Suprapubic skin (tissue), 4 donors: ENCODE results near the gene TUT1. TPM values are rescaled to one million over a fixed set of nuclear protein-coding genes. Genes with fewer than 3 reads are reported as not detected.
"Not testable (repeated sequence)": the region's sequence is repeated elsewhere in the genome, so short reads cannot be mapped to it uniquely, and the experiment has no call there.

Experiments
- DNase-seq, 2 donors: peaks; one replicate each; pipeline ENCODE4 v3.0.0-alpha.2; 2019; ENCODE audit warnings: low spot score in 2 of 2
- H3K27ac ChIP-seq: fragments of 200-600 bp; sonication (generic); one replicate; pipeline ENCODE4 v1.5.1; 2019
- H3K27me3 ChIP-seq: fragments of 200-600 bp; sonication (generic); one replicate; pipeline ENCODE4 v1.5.1; 2019
- H3K36me3 ChIP-seq: fragments of 200-600 bp; sonication (generic); one replicate; pipeline ENCODE4 v1.5.1; 2019
- H3K4me1 ChIP-seq: fragments of 200-600 bp; sonication (generic); one replicate; pipeline ENCODE4 v1.5.1; 2019
- H3K4me3 ChIP-seq: fragments of 200-600 bp; sonication (generic); one replicate; pipeline ENCODE4 v1.5.1; 2019; ENCODE audit warnings: mild to moderate bottlenecking
- H3K9me3 ChIP-seq: fragments of 200-600 bp; sonication (generic); one replicate; pipeline ENCODE4 v1.5.1; 2019
- CTCF ChIP-seq, 2 donors: fragments of 200-600 bp in 1 of 2; fragments of 450-650 bp in 1 of 2; sonication (generic) in 1 of 2; IDR thresholded peaks; one replicate each; pipeline ENCODE4 v1.5.1; 2016 to 2019; ENCODE audit warnings: antibody characterized with exemption in 2 of 2, mild to moderate bottlenecking in 1 of 2, moderate library complexity in 1 of 2
- EP300 ChIP-seq: sonication (generic); formaldehyde crosslinking; IDR thresholded peaks from one replicate; pipeline ENCODE4 v1.6.1; 2017; ENCODE audit warnings: antibody characterized with exemption
- POLR2A ChIP-seq, 2 donors: fragments of 450-650 bp; IDR thresholded peaks; one replicate each; pipeline ENCODE4 v1.6.1; 2017; ENCODE audit warnings: antibody characterized with exemption in 2 of 2, mild to moderate bottlenecking in 2 of 2, moderate library complexity in 2 of 2
- POLR2AphosphoS5 ChIP-seq, 3 donors: sonication (generic); formaldehyde crosslinking; IDR thresholded peaks; one replicate each; pipeline ENCODE4 v1.6.1; 2017; ENCODE audit warnings: antibody characterized with exemption in 3 of 3
- WGBS: methylation state at CpG from one replicate; pipeline ENCODE4 v1.1.5; 2018; 5-methylcytosine and 5-hydroxymethylcytosine counted together
- total RNA-seq, 4 donors: library from RNA; depleted of rRNA; stranded (reverse); fragments of >200 nt; gene quantifications; one replicate each; pipeline ENCODE4 v1.1.0, GENCODE V29; 2016

Gene TUT1
- total RNA-seq, 4 donors from 2014 or later, result 8.0 to 16.3 (median 12.5) TPM

DNA sequence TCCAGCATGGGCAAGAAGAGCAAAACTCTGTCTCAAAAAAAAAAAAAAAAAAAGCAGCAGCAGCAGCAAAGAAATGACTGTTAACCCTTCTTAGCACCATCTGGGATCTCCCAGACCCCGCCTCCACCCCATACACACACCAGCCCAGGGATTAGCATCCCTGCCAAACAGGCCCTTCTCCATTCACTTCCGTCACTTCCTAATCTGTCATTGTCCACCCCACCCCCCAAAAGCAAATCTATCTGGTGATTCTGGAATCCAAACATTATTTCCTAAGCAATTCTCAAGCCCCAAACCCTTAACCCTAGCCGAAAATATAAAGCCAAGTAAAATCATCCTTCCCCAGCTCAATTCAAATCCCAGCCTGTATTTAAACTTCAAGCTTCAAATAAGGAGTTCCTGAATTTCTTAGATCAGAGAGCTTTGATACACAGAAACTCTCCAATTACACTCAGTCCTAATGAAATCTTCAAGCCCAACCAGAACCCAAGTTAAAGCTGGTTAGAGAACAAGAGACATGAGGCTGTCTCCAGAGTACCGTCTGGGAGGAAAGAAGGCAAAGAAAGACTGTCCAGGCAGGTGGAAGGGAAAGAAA lies 38.7 kb downstream of the TUT1 start:
- Histone ChIP-seq H3K36me3 (no peaks in the 10 kb centered on the region), H3K27me3 (no peaks in the 10 kb centered on the region), H3K27ac (peak overlapping the region; percentile 98), H3K4me3 (peak overlapping the region; percentile 36), H3K4me1 (peaks cover 98% of the 10 kb centered on the region), H3K9me3 (no peaks in the 10 kb centered on the region)
- TF ChIP-seq EP300 (no peak), POLR2A (IDR thresholded peaks at IDR 0.05) (no peak), CTCF (IDR thresholded peaks at IDR 0.05) (no peak), POLR2AphosphoS5 (IDR thresholded peaks at IDR 0.05) (no peak)
- DNase-seq, result no peak
- 7% methylated on average over 4 of the region's 4 CpGs for whole genome bisulfite sequencing

GRCh38 chr11:62550478-62550877 lies 40.8 kb downstream of the TUT1 start:
- H3K27me3 ChIP-seq, DNase-seq, H3K27ac ChIP-seq, H3K9me3 ChIP-seq, H3K4me3 ChIP-seq, H3K36me3 ChIP-seq: not testable (repeated sequence)
- peaks cover 83% of the 10 kb centered on the region for H3K4me1 ChIP-seq
- WGBS, result 89% methylated on average over 2 of the region's 2 CpGs

GRCh38 chr11:62548545-62549335 lies 42.6 kb downstream of the TUT1 start:
- Histone ChIP-seq H3K27me3 (no peaks in the 10 kb centered on the region), H3K4me1 (peaks cover 72% of the 10 kb centered on the region), H3K36me3 (no peaks in the 10 kb centered on the region), H3K4me3 (peak overlapping the region; percentile 77), H3K27ac (peak overlapping the region; percentile 98), H3K9me3 (no peaks in the 10 kb centered on the region)
- WGBS, result 63% methylated on average over 17 of the region's 17 CpGs
- TF ChIP-seq EP300, result no peak
- TF ChIP-seq CTCF (IDR thresholded peaks at IDR 0.05), result no peak
- TF ChIP-seq POLR2A (IDR thresholded peaks at IDR 0.05), result no peak
- no peak for TF ChIP-seq POLR2AphosphoS5 (IDR thresholded peaks at IDR 0.05)
- no peak for DNase-seq

GRCh38 chr11:62547691-62548281 lies 43.5 kb downstream of the TUT1 start:
- Histone ChIP-seq H3K36me3 (no peaks in the 10 kb centered on the region), H3K27ac (peak overlapping the region; percentile 98), H3K4me3 (peak overlapping the region; percentile 77), H3K27me3 (no peaks in the 10 kb centered on the region), H3K9me3 (no peaks in the 10 kb centered on the region), H3K4me1 (peaks cover 72% of the 10 kb centered on the region)
- DNase-seq, result no peak
- TF ChIP-seq POLR2AphosphoS5 (IDR thresholded peaks at IDR 0.05) (peak in 2 of 3 donors; percentile 24 to 30), EP300 (no peak), CTCF (IDR thresholded peaks at IDR 0.05) (no peak)
- WGBS, result 30% methylated on average over 8 of the region's 8 CpGs

- Histone ChIP-seq H3K4me3 (peak overlapping the region; percentile 77), H3K9me3 (no peaks in the 10 kb centered on the region), H3K27ac (peak overlapping the region; percentile 98), H3K36me3 (no peaks in the 10 kb centered on the region), H3K4me1 (peaks cover 72% of the 10 kb centered on the region), H3K27me3 (no peaks in the 10 kb centered on the region)
- peak in 1 of 2 donors; percentile 80 for DNase-seq
- 3% methylated on average over 33 of the region's 40 CpGs for WGBS
- TF ChIP-seq EP300 (no peak), POLR2AphosphoS5 (IDR thresholded peaks at IDR 0.05) (no peak), POLR2A (IDR thresholded peaks at IDR 0.05) (no peak), CTCF (IDR thresholded peaks at IDR 0.05) (no peak)
Observed at GRCh38 chr11:62546929-62547625, 44.2 kb downstream of the TUT1 start.
